Activated CD4-positive, alpha-beta T cell treated with anti-CD3 and anti-CD28 coated beads, Interleukin-2, amount 50 U/mL, for 16 hours (primary cell): ENCODE results near the gene OR5P2.
"Not testable (repeated sequence)": the region's sequence is repeated elsewhere in the genome, so short reads cannot be mapped to it uniquely, and the experiment has no call there.

Experiments used
- DNase-seq: peaks from one replicate; pipeline ENCODE4 v3.0.0-alpha.2; 2020

OR5P2 gene, protein sequence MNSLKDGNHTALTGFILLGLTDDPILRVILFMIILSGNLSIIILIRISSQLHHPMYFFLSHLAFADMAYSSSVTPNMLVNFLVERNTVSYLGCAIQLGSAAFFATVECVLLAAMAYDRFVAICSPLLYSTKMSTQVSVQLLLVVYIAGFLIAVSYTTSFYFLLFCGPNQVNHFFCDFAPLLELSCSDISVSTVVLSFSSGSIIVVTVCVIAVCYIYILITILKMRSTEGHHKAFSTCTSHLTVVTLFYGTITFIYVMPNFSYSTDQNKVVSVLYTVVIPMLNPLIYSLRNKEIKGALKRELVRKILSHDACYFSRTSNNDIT

DNA sequence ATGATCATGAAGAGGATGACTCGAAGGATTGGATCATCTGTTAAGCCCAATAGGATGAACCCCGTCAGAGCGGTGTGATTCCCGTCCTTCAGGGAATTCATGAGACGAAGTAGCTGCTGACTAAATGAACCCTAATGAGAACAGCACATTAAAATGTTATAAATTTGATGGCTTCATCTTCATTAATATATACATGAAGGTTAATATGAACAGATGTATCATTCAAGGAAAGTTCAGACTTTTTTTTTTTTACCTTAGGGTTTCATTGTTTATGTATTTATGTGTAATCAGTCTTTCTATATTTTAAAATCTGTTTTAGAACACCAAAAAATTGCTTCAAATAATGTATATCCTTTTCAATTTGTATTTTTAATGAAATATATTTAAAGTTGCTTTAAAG is at the start of gene OR5P2:
Gene OR5P2, minus strand, starts transcription at position 101 of the 400 bp plus-strand sequence. Its CDS starts 0 bp downstream, at position 101.
- DNase-seq = no peak

DNA sequence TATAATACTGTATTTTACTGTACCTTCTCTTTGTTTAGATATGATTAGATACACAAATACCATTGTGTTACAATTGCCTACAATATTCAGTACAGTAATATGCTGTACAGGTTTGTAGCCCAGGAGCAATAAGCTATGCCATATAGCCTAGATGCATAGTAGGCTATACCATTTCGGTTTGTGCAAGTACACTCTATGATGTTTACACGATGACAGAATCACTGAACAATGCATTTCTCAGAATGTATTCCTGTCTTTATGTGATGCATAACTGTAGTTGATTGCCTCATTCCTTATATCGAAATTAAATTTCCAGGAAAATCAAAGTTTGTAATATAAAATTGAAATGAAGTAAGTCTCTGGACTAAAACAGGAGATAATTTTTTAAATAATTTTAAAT is 49.3 kb upstream of the OR5P2 start:
- no peak for DNase-seq

DNA sequence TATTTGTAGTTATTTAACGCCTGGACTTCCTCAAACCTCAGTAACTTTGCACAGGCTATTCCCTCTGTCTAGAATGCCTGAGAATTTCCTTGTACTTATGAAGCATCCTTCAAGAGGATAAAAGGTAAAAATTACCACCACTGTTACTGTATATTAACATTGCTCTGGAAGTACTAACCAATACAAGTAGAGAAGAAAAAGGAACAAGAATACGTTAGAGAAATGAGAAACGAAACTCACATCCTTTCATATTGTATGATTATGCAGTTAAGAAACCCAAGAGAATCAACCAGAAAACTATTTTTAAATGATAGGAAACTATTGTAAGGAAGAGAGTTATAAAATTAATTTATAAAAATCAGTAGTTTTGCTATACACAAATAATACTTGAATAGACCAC is 48.2 kb upstream of the OR5P2 start:
- no peak for DNase-seq

DNA sequence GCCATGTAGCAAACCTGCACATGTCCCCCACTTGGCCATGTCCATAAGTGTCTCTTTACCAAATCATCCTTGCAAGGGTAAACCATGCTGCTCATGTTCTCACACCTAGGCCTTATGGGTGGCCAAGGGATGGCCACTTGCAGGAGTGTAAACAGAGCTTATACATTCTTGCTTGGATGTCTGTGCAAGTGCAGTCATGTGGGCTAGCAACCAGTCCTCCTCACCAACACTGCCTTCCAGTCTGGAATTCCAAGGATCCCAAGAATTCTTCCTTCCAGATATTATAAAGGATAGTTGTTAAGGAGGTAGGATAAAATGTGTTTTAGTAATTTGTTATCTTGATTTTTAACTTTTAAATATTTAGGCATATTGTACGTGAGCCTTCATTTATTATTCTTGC is 47.8 kb upstream of the OR5P2 start:
- DNase-seq = no peak

GRCh38 chr11:7840578-7840977 is 43.8 kb upstream of the OR5P2 start:
- DNase-seq = no peak

DNA sequence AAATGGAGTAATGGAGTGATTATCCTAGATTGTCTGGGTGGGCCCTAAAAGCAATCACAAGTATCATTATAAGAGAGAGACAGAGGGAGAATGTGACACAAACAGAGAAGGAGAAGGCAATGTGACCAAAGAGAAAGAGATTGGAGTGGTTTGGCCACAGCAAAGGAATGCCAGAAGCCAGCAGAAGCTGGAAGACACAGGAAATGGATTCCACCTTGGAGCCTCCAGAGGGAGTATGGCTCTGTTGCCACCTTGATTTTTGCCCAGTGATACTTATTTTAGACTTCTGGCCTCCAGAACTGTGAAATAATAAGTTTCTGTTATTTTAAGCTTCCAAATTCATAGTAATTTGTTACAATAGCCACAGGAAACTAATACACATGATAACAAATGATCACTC is 36.8 kb upstream of the OR5P2 start:
- DNase-seq = no peak

- DNase-seq = no peak
Observed at GRCh38 chr11:7830740-7831139, 34.0 kb upstream of the OR5P2 start, which contains the start of gene OR5P3. Gene OR5P3, minus strand, starts transcription at chr11:7830840.

DNA sequence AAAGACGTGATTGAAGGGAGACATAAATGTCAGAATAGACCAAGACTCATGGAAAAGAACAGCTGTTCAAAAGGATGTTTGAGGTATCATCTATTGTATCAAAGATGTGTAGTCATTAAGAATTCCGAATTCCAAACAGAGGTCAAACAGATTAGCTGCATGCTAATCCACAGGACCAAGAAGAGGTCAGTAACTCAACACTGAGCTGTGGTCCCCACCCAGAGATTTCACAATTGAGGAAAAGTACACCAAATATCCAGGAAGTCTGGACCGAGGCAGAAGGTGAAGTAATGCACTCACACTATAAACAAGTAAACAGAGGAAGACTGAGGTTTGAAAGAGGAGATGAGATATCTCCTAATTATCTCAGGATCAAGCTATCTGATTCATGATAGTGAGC is 29.6 kb upstream of the OR5P2 start:
- no peak for DNase-seq

GRCh38 chr11:7820417-7820816 is 23.7 kb upstream of the OR5P2 start:
- DNase-seq = not testable (repeated sequence)

GRCh38 chr11:7814897-7815296 is 18.2 kb upstream of the OR5P2 start:
- not testable (repeated sequence) for DNase-seq

GRCh38 chr11:7810301-7810700 is 13.6 kb upstream of the OR5P2 start:
- DNase-seq = not testable (repeated sequence)

DNA sequence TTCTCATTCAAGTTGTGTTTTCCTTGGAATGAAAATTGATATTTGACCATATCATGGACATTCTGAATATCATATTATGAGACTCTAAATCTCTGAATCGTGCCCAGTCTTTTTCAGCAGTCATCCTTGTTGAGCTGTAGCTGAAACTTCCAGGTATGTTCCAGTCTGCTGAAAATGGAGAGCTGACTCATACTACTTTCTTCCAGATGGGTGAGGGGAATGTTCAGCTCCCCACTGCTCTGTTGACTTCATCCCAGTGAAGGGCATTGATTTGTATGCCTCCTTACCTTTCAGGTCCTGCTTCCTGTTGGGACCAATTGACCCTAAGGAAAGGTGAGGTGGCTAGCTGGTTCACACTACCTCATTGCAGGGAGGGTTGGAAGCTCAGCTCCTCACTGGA is 3.5 kb downstream of the OR5P2 start:
- DNase-seq = no peak

DNA sequence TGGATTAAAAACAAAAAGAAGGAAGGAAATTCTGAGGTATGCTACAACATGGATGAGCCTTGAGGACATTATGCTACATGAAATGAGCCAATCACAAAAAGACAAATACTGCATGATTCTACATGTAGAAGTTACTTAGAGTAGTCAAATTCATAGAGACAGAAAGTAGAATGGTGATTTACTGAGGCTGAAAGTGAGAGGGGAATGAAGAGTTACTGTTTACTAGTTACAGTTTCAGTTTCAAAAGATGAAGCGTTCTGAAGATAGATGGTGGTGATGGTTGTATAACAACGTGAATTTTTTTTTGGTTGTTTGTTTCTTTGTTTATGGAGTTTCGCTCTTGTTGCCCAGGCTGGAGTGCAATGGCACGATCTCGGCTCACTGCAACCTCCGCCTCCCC is 9.5 kb downstream of the OR5P2 start:
- DNase-seq = no peak

GRCh38 chr11:7775689-7776088 is 21.1 kb downstream of the OR5P2 start:
- DNase-seq = no peak

- DNase-seq = not testable (repeated sequence)
Observed at GRCh38 chr11:7764301-7764700, 32.4 kb downstream of the OR5P2 start.

DNA sequence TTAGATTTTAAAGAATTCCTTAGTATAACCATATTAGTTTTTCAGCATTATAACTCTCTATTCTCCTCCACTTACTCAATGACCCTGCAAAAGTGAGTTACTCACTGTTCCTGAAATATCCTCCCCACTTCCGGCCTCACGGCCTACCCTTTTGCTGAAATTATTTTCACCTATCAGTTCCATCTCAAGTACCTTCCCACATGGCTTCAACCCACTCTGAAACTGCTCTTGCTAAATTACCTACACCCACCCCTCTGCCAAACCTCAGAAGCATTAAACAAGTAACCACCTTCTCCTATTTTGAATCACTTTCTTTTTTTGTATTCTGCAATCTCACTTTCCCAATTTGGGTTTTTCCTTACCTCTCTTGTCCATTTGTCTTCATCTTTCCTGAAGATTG is 37.7 kb downstream of the OR5P2 start:
- peak; percentile 6 for DNase-seq

DNA sequence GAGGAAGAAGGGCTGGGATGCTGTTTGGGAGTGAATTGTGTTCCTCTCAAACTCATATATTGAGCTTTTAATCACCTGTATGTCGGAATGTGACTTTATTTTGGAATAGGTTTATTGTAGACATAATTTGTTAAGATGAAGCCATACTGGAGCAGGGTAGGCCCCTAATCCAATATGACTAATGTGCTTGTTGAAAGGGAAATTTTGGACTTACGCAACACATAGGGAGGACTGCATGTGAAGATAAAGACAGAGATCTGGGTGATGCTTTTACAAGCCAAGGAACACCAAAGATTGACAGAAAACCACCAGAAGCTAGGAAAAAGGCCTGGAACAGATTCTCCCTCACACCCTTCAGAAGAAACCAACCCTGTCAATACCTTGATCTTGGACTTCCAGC is 47.3 kb downstream of the OR5P2 start:
- no peak for DNase-seq
